OCI-LY3 (cell line): ENCODE data around the gene KDM5B.

Experiments
- CTCF ChIP-seq: fragments of 200-600, 300-600 bp; sonication (generic); IDR thresholded peaks from 2 replicates; pipeline ENCODE4 v1.5.1; 2014; ENCODE audit warnings: antibody characterized with exemption, low read length, low read depth
- EZH2phosphoT487 ChIP-seq: fragments of 200-600 bp; shearing (Covaris generic); IDR thresholded peaks from 2 replicates; pipeline ENCODE4 v1.6.1; 2018; ENCODE audit warnings: antibody characterized with exemption, mixed run types, low read depth

- TF ChIP-seq CTCF (no peak), EZH2phosphoT487 (no peak)
Measured at GRCh38 chr1:202802998-202803932, 5.0 kb downstream of the KDM5B start.
